CD4-positive, CD25-positive, alpha-beta regulatory T cell (primary cell): ENCODE results near the gene HNRNPH1. TPM values are rescaled to one million over a fixed set of nuclear protein-coding genes. Genes with fewer than 3 reads are reported as not detected.
A peak's percentile ranks its signal among the peaks of the same experiment; 100 is the strongest.

Source experiments
- ATAC-seq, 2 donors: fragments of 150-1000 bp; cut with Tn5 transposase; one replicate each; pipeline ENCODE4 v1.10.0; 2021; ENCODE audit warnings: low read depth in 2 of 2, moderate number of reproducible peaks in 2 of 2, moderate library complexity in 1 of 2
- DNase-seq, 3 donors: peaks; one replicate each; pipeline versions ENCODE4 v3.0.0 to v3.0.0-alpha.2; 2012 to 2022; ENCODE audit warnings: mixed read lengths in 1 of 3
- H3K27ac ChIP-seq: one replicate; pipeline ENCODE4 v1.7.0; 2013; ENCODE audit warnings: mild to moderate bottlenecking, low read length; ENCODE audit not compliant: insufficient read depth, poor library complexity, severe bottlenecking
- H3K27me3 ChIP-seq: one replicate; pipeline ENCODE4 v1.7.0; 2013; ENCODE audit warnings: low read length; ENCODE audit not compliant: control insufficient read depth, insufficient read depth
- H3K36me3 ChIP-seq: one replicate; pipeline ENCODE4 v1.7.0; 2013; ENCODE audit warnings: mild to moderate bottlenecking, low read length, moderate library complexity; ENCODE audit not compliant: control insufficient read depth, insufficient read depth
- H3K4me1 ChIP-seq: 2 replicates; pipeline ENCODE4 v1.7.0; 2013; ENCODE audit warnings: mild to moderate bottlenecking, low read length; ENCODE audit not compliant: insufficient read depth, control insufficient read depth, poor library complexity, severe bottlenecking
- H3K4me3 ChIP-seq: one replicate; pipeline ENCODE4 v1.7.0; 2013; ENCODE audit warnings: low read depth, mild to moderate bottlenecking, low read length, moderate library complexity
- H3K9me3 ChIP-seq, 2 experiments: 1 replicate in 1 of 2; 2 replicates in 1 of 2; pipeline ENCODE4 v1.7.0; 2013; ENCODE audit warnings: low read length in 2 of 2, mild to moderate bottlenecking in 1 of 2, moderate library complexity in 1 of 2; ENCODE audit not compliant: control insufficient read depth in 2 of 2
- H3K27ac Mint-ChIP-seq, 3 donors: one replicate each; pipeline ENCODE4 v1.8.0; 2020 to 2022; ENCODE audit warnings: mild to moderate bottlenecking in 3 of 3, mixed read lengths in 3 of 3, moderate library complexity in 2 of 3
- H3K27me3 Mint-ChIP-seq: one replicate; pipeline ENCODE4 v1.8.0; 2022; ENCODE audit warnings: mild to moderate bottlenecking, mixed read lengths
- H3K36me3 Mint-ChIP-seq: one replicate; pipeline ENCODE4 v1.8.0; 2020; ENCODE audit warnings: mixed read lengths
- H3K4me1 Mint-ChIP-seq, 4 donors: one replicate each; pipeline ENCODE4 v1.8.0; 2020 to 2022; ENCODE audit warnings: mixed read lengths in 4 of 4, mild to moderate bottlenecking in 1 of 4
- H3K4me3 Mint-ChIP-seq, 4 donors: one replicate each; pipeline ENCODE4 v1.8.0; 2020 to 2022; ENCODE audit warnings: mild to moderate bottlenecking in 4 of 4, mixed read lengths in 4 of 4, moderate library complexity in 3 of 4
- H3K9me3 Mint-ChIP-seq, 7 donors: one replicate each; pipeline ENCODE4 v1.8.0; 2020 to 2022; ENCODE audit warnings: mixed read lengths in 7 of 7, mild to moderate bottlenecking in 3 of 7, moderate library complexity in 2 of 7
- polyA plus RNA-seq, 4 donors: library from polyadenylated mRNA; unstranded; fragments of 300-500 nt; fragmentation: Illumina TruSeq; gene quantifications; one replicate each; pipeline ENCODE4 v1.2.3, GENCODE V29; 2021
- total RNA-seq: library from RNA; stranded (reverse); gene quantifications from one replicate; pipeline ENCODE4 v1.2.3, GENCODE V29; 2022

The HNRNPH1 gene
- total and polyA plus RNA-seq, 5 donors from 2014 or later = 102 to 2,049 (median 140) TPM

DNA sequence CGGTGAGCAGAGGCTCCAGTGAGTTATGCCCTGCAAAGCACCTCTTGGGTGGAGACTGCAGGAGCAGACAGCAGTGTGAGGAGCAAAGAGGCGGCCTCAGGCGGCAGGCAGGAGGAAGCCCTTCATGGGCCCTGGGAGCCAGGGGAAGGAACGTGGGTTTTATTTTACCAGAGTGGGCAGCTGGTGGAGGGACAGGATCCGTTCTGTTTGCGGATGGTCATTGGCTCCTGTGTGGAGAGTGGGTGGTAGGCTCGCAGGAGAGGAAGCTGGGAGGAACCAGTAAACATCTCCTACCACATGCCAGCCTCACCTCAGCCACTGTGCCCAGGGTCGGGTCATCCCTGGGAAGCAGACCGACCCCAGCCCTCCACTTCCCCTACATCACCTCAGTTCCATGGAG lies 24.4 kb downstream of the HNRNPH1 start:
- H3K36me3 Mint-ChIP-seq = peaks cover 22% of the 10 kb centered on the region
- H3K4me3 ChIP-seq = no peak overlapping the region
- H3K27ac Mint-ChIP-seq = no peak overlapping the region
- H3K4me1 Mint-ChIP-seq = no peaks in the 10 kb centered on the region
- ATAC-seq (no peak), DNase-seq (no peak)
- no peaks in the 10 kb centered on the region for H3K27me3 Mint-ChIP-seq
- no peaks in the 10 kb centered on the region for H3K4me1 ChIP-seq
- no peaks in the 10 kb centered on the region for H3K9me3 Mint-ChIP-seq
- H3K27me3 ChIP-seq = no peaks in the 10 kb centered on the region
- H3K27ac ChIP-seq = no peak overlapping the region
- H3K9me3 ChIP-seq = no peaks in the 10 kb centered on the region
- peaks cover 47% of the 10 kb centered on the region for H3K36me3 ChIP-seq
- no peak overlapping the region for H3K4me3 Mint-ChIP-seq

- H3K27ac Mint-ChIP-seq = peak overlapping the region in 1 of 3 donors; percentile 63
- H3K4me3 Mint-ChIP-seq = no peak overlapping the region
- DNase-seq = no peak
- Histone ChIP-seq H3K27ac (no peak overlapping the region), H3K27me3 (no peaks in the 10 kb centered on the region), H3K4me1 (no peaks in the 10 kb centered on the region), H3K9me3 (no peaks in the 10 kb centered on the region), H3K4me3 (no peak overlapping the region), H3K36me3 (peaks cover 60% of the 10 kb centered on the region)
- no peaks in the 10 kb centered on the region for H3K27me3 Mint-ChIP-seq
- H3K4me1 Mint-ChIP-seq = no peaks in the 10 kb centered on the region
- ATAC-seq = no peak
- peaks cover 42% of the 10 kb centered on the region for H3K36me3 Mint-ChIP-seq
- no peaks in the 10 kb centered on the region for H3K9me3 Mint-ChIP-seq
Observed at GRCh38 chr5:179596421-179596820, 27.1 kb downstream of the HNRNPH1 start.

- no peak for ATAC-seq
- DNase-seq = no peak
- H3K27ac ChIP-seq = no peak overlapping the region
- peaks cover 43% of the 10 kb centered on the region for H3K36me3 Mint-ChIP-seq
- no peaks in the 10 kb centered on the region for H3K27me3 ChIP-seq
- H3K4me1 ChIP-seq = no peaks in the 10 kb centered on the region
- no peak overlapping the region for H3K4me3 ChIP-seq
- no peaks in the 10 kb centered on the region for H3K9me3 ChIP-seq
- H3K9me3 Mint-ChIP-seq = no peaks in the 10 kb centered on the region
- peaks cover 61% of the 10 kb centered on the region for H3K36me3 ChIP-seq
- H3K4me3 Mint-ChIP-seq = no peak overlapping the region
- H3K27ac Mint-ChIP-seq = no peak overlapping the region
- H3K4me1 Mint-ChIP-seq = no peaks in the 10 kb centered on the region
- no peaks in the 10 kb centered on the region for H3K27me3 Mint-ChIP-seq
Observed at GRCh38 chr5:179595916-179596315, 27.6 kb downstream of the HNRNPH1 start.

DNA sequence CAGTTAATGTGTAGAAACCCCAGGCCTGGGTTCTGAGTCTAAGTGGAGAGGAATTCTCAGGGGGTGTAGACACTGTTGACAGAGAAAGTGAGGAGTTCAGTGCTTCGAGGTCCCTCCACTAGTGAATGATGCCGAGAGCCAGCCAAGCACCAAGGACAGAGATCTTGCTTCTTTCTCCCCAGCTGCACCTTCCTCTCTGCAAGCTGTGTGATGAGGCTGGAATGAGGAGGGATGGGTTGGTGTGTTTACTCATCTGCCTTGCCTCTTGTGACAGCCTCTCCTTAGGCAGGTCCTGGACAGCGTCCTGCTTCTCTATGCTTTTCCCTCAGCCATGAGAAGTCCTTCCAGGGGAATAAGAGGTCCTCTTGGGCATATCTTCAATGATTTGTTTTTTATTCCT lies 35.3 kb downstream of the HNRNPH1 start:
- no peaks in the 10 kb centered on the region for H3K9me3 ChIP-seq
- no peaks in the 10 kb centered on the region for H3K4me1 ChIP-seq
- peaks cover 54% of the 10 kb centered on the region for H3K36me3 ChIP-seq
- H3K27ac ChIP-seq = no peak overlapping the region
- H3K4me3 ChIP-seq = no peak overlapping the region
- ATAC-seq (no peak), DNase-seq (no peak)
- no peaks in the 10 kb centered on the region for H3K27me3 Mint-ChIP-seq
- H3K36me3 Mint-ChIP-seq = peaks cover 44% of the 10 kb centered on the region
- no peaks in the 10 kb centered on the region for H3K9me3 Mint-ChIP-seq
- no peak overlapping the region for H3K27ac Mint-ChIP-seq
- no peaks in the 10 kb centered on the region for H3K27me3 ChIP-seq
- no peaks in the 10 kb centered on the region for H3K4me1 Mint-ChIP-seq
- H3K4me3 Mint-ChIP-seq = no peak overlapping the region

GRCh38 chr5:179585941-179586401 lies 37.5 kb downstream of the HNRNPH1 start:
- ATAC-seq (no peak), DNase-seq (no peak)
- Mint-ChIP-seq H3K9me3 (no peaks in the 10 kb centered on the region), H3K4me3 (no peak overlapping the region), H3K27me3 (no peaks in the 10 kb centered on the region), H3K36me3 (peaks cover 33% of the 10 kb centered on the region), H3K27ac (peak overlapping the region in 1 of 3 donors; percentile 46), H3K4me1 (no peaks in the 10 kb centered on the region)
- Histone ChIP-seq H3K27ac (no peak overlapping the region), H3K27me3 (no peaks in the 10 kb centered on the region), H3K4me1 (no peaks in the 10 kb centered on the region), H3K36me3 (peaks cover 40% of the 10 kb centered on the region), H3K4me3 (no peak overlapping the region), H3K9me3 (no peaks in the 10 kb centered on the region)

DNA sequence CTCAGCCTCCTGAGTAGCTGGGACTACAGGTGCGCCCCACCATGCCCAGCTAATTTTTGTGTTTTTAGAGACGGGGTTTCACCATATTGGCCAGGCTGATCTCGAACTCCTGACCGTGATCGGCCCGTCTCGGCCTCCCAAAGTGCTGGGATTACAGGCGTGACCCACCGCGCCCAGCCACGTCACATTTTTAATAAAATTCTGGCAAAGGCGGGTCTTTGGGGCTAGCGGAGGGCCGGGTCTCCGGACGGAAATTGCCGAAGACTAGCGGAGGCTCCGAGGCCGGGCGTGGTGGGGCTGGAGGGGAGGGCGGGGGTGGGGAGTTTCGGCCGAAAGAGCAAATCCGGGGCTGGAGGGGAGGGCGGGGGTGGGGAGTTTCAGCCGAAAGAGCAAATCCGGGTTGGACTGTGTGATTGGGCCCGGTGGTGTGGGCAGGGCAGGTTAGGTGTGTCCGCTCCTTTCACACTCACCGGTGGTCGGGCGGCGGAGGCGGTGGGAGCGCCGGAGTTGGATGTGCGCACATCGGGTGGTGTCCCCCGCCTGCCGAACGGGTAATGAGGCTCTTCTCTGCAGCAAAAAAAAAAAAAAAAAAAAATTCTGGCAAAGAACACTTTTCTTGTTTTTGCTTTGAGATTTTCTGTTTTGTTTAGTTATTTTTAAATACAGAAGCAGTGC lies 46.0 kb downstream of the HNRNPH1 start:
- peaks cover 21% of the 10 kb centered on the region for H3K36me3 Mint-ChIP-seq
- no peak for DNase-seq

DNA sequence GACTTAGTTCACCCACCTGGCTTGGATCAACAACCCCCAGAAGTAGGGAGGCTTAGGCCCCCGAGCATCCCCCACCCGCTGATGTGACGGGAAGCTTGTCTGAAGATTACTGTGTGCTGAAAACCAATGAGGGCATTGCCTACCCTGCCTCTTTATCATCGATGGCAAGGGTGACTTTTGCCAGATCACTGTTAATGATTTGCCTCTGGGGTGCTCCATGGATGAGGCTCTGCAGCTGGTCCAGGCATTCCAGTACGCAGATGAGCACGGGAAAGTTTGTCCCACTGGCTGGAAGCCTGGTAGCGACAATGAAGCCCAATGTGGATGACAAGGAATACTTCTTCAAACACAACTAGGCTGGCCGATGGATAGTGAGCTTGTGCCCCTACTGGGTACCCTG lies 51.1 kb downstream of the HNRNPH1 start:
- no peaks in the 10 kb centered on the region for H3K9me3 Mint-ChIP-seq
- peaks cover 38% of the 10 kb centered on the region for H3K36me3 Mint-ChIP-seq
- H3K27ac Mint-ChIP-seq = no peak overlapping the region

More for the DNA sequence above, 46.0 kb downstream of the HNRNPH1 start:
- Mint-ChIP-seq H3K4me3 (no peak overlapping the region), H3K4me1 (peaks cover 0 to 4% (median 0%) of the 10 kb centered on the region in 4 donors), H3K9me3 (no peaks in the 10 kb centered on the region), H3K27me3 (no peaks in the 10 kb centered on the region), H3K27ac (no peak overlapping the region)
- no peak for ATAC-seq
- Histone ChIP-seq H3K27ac (no peak overlapping the region), H3K36me3 (peaks cover 14% of the 10 kb centered on the region), H3K9me3 (no peaks in the 10 kb centered on the region), H3K4me3 (no peak overlapping the region), H3K27me3 (no peaks in the 10 kb centered on the region), H3K4me1 (no peaks in the 10 kb centered on the region)

GRCh38 chr5:179568721-179569120 lies 54.8 kb downstream of the HNRNPH1 start:
- Mint-ChIP-seq H3K27me3 (no peaks in the 10 kb centered on the region), H3K9me3 (no peaks in the 10 kb centered on the region), H3K27ac (peak overlapping the region; percentile 59 to 85 (median 82)), H3K36me3 (peaks cover 28% of the 10 kb centered on the region), H3K4me3 (no peak overlapping the region), H3K4me1 (peaks cover 0 to 4% (median 2%) of the 10 kb centered on the region in 4 donors)
- no peak for ATAC-seq
- peaks cover 57% of the 10 kb centered on the region for H3K36me3 ChIP-seq
- no peaks in the 10 kb centered on the region for H3K4me1 ChIP-seq
- no peaks in the 10 kb centered on the region for H3K9me3 ChIP-seq
- no peaks in the 10 kb centered on the region for H3K27me3 ChIP-seq
- no peak overlapping the region for H3K27ac ChIP-seq
- DNase-seq = no peak
- no peak overlapping the region for H3K4me3 ChIP-seq

More for the DNA sequence above, 51.1 kb downstream of the HNRNPH1 start:
- no peak overlapping the region for H3K4me3 Mint-ChIP-seq
- DNase-seq (no peak), ATAC-seq (no peak)
- H3K4me1 Mint-ChIP-seq = peaks cover 0 to 8% (median 2%) of the 10 kb centered on the region in 4 donors
- Histone ChIP-seq H3K4me3 (no peak overlapping the region), H3K9me3 (no peaks in the 10 kb centered on the region), H3K4me1 (no peaks in the 10 kb centered on the region), H3K36me3 (peaks cover 51% of the 10 kb centered on the region), H3K27me3 (no peaks in the 10 kb centered on the region), H3K27ac (no peak overlapping the region)
- no peaks in the 10 kb centered on the region for H3K27me3 Mint-ChIP-seq
